ENCODE data around the gene FILIP1L. TPM values are rescaled to one million over a fixed set of nuclear protein-coding genes. Genes with fewer than 3 reads are reported as not detected.

The FILIP1L gene
- total and polyA plus RNA-seq, 2 of the 13 experiments (the other 11 are each of a cell fraction or from before 2014, with no cell fraction given) = 8.1 to 187 TPM

GRCh38 chr3:100002599-100003350 lies 111.5 kb downstream of the FILIP1L start (continued):
- TF ChIP-seq ZNF792 (CRISPR knock-in tag; IDR thresholded peaks at IDR 0.05) = 0 out of 2 replicates have a peak, but pooled peaks have one; percentile 24
- TF ChIP-seq, protein P1, sequence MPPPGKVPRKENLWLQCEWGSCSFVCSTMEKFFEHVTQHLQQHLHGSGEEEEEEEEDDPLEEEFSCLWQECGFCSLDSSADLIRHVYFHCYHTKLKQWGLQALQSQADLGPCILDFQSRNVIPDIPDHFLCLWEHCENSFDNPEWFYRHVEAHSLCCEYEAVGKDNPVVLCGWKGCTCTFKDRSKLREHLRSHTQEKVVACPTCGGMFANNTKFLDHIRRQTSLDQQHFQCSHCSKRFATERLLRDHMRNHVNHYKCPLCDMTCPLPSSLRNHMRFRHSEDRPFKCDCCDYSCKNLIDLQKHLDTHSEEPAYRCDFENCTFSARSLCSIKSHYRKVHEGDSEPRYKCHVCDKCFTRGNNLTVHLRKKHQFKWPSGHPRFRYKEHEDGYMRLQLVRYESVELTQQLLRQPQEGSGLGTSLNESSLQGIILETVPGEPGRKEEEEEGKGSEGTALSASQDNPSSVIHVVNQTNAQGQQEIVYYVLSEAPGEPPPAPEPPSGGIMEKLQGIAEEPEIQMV (CRISPR knock-in tag; IDR thresholded peaks at IDR 0.05; ENCODE audit: low read depth) = no peak
- TF ChIP-seq ZNF446 (CRISPR knock-in tag; IDR thresholded peaks at IDR 0.05) = no peak
- no peak for TF ChIP-seq DR1 (CRISPR knock-in tag; IDR thresholded peaks at IDR 0.05)
- peak; percentile 54; the same call in 1 of the 2 replicates for TF ChIP-seq CREM (IDR thresholded peaks at IDR 0.05)
- no peak for TF ChIP-seq CREM (CRISPR knock-in tag; IDR thresholded peaks at IDR 0.05)
- TF ChIP-seq ZNF280D (CRISPR knock-in tag; IDR thresholded peaks at IDR 0.05) = 0 out of 2 replicates have a peak, but pooled peaks have one; percentile 42
- TF ChIP-seq TOE1 (CRISPR knock-in tag; IDR thresholded peaks at IDR 0.05) = no peak
- no peak for TF ChIP-seq ZBTB39 (CRISPR knock-in tag; IDR thresholded peaks at IDR 0.05)
- no peak for TF ChIP-seq CHD4 (IDR thresholded peaks at IDR 0.05; ENCODE audit: borderline replicate concordance, low read length)
- peak; percentile 97 for TF ChIP-seq HOXA5 (CRISPR knock-in tag; IDR thresholded peaks at IDR 0.05)
- TF ChIP-seq FOXP4 (CRISPR knock-in tag; IDR thresholded peaks at IDR 0.05) = peak; percentile 11; the same call in 1 of the 2 replicates
- TF ChIP-seq ZGPAT (CRISPR knock-in tag; IDR thresholded peaks at IDR 0.05) = peak; percentile 58; the same call in 1 of the 2 replicates
- no peak for TF ChIP-seq EED (CRISPR knock-in tag; IDR thresholded peaks at IDR 0.05)
- peak; percentile 53; the same call in 1 of the 2 replicates for TF ChIP-seq FOXK2 (IDR thresholded peaks at IDR 0.05)
- TF ChIP-seq ZNF652 (CRISPR knock-in tag; IDR thresholded peaks at IDR 0.05; ENCODE audit: borderline replicate concordance, low read depth) = no peak
- TF ChIP-seq ZFY (CRISPR knock-in tag; IDR thresholded peaks at IDR 0.05) = no peak
- TF ChIP-seq RFX1 (IDR thresholded peaks at IDR 0.05) = no peak
- TF ChIP-seq EP300 (IDR thresholded peaks at IDR 0.05; ENCODE audit: low read depth in 2 of 2, low read length in 2 of 2) = 0 out of 4 replicates have a peak, but pooled peaks of 1 of the 2 experiments have one; percentile 44
- TF ChIP-seq EP300 (CRISPR knock-in tag; IDR thresholded peaks at IDR 0.05; ENCODE audit: borderline replicate concordance) = peak; percentile 45; the same call in 1 of the 2 replicates

Data from HepG2 (cell line).